ENCODE results near the gene PHKA2. TPM values are rescaled to one million over a fixed set of nuclear protein-coding genes. Genes with fewer than 3 reads are reported as not detected.
"Not testable (repeated sequence)": the region's sequence is repeated elsewhere in the genome, so short reads cannot be mapped to it uniquely, and the experiment has no call there.

PHKA2 gene
- polyA plus RNA-seq, 2 of the 4 experiments (the other 2 are of a cell fraction): 16.1 to 21.2 TPM

DNA sequence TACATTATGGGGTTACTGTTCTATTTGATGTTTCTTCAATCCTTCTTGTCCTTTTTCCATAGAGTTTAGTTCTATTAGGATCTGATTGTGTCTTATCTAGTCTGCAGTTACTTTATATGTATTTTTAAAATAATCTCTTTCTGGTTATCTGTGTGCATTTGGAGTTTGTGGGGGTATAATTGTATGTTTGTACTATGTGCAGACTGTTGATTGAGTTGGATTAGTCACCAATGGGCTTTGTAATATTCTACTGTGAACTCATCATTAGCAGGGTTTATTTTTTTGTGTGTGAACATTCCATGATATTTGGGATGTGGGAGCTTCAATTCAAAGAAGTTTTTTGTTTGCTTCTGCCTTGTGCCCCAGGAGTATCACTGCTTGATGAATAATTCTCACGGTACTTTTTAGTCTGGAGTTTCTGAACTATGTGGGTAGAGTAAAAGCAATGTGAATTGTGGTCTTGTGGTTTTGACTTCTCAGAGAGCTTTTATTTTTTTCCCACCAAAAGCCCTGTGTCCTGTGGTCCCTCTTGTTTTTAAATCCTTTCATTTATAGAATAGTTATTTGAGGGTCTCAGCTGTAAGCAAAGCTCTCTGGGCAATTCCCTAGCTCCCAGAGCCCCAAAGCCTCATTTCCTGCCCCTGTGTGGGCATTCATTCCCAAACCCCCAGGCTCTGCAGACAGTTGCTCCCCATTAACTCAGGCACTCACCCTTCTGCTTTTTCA, 127.8 kb downstream of the PHKA2 start:
- ChIA-PET POLR2A (no interaction called here), CTCF (interaction anchor here (1.5 kb wide), 1 partner anchor 29 kb away, joined by 3 read pairs; no protein-coding TSS in a partner anchor)
- DNase-seq (ENCODE audit: low read depth in 1 of 2, low spot score in 1 of 2) (no peak), ATAC-seq (no peak), FAIRE-seq (peak; percentile 93)
- Histone ChIP-seq H3K27ac (no peak overlapping the region), H3K9me3 (no peaks in the 10 kb centered on the region), H3K4me2 (no peak overlapping the region), H3K4me3 (no peak overlapping the region), H3K4me1 (no peaks in the 10 kb centered on the region)
- 57% methylated on average over 1 of the region's 1 CpG for WGBS (ENCODE audit: missing lambda C conversion rate)
- TF ChIP-seq RFX5 (IDR thresholded peaks at IDR 0.05): no peak
- no peak for TF ChIP-seq NR3C1 (IDR thresholded peaks at IDR 0.05)
- no peak for TF ChIP-seq FOSB (CRISPR knock-in tag; IDR thresholded peaks at IDR 0.05)
- TF ChIP-seq ZC3H11A (IDR thresholded peaks at IDR 0.05): no peak
- no peak for TF ChIP-seq ZFP36 (IDR thresholded peaks at IDR 0.05; ENCODE audit: borderline replicate concordance, partially characterized antibody)
- TF ChIP-seq RCOR1 (IDR thresholded peaks at IDR 0.05; ENCODE audit: low read depth, low read length): no peak
- no peak for TF ChIP-seq CEBPB (IDR thresholded peaks at IDR 0.05)
- TF ChIP-seq HDAC2 (IDR thresholded peaks at IDR 0.05): no peak
- no peak for TF ChIP-seq RAD21 (conservative IDR thresholded peaks at IDR 0.05 in 1 of 2, IDR thresholded peaks at IDR 0.05 in 1 of 2)
- no peak for TF ChIP-seq JUNB (IDR thresholded peaks at IDR 0.05)
- no peak for TF ChIP-seq MAX (IDR thresholded peaks at IDR 0.05)
- TF ChIP-seq HEYL (CRISPR knock-in tag; IDR thresholded peaks at IDR 0.05): no peak
- no peak for TF ChIP-seq ESRRA (IDR thresholded peaks at IDR 0.05; ENCODE audit: borderline replicate concordance, low read length)
- no peak for TF ChIP-seq EHF (CRISPR knock-in tag; IDR thresholded peaks at IDR 0.05)
- no peak for TF ChIP-seq CHD4 (IDR thresholded peaks at IDR 0.05; ENCODE audit: borderline replicate concordance)
- TF ChIP-seq, protein P1, sequence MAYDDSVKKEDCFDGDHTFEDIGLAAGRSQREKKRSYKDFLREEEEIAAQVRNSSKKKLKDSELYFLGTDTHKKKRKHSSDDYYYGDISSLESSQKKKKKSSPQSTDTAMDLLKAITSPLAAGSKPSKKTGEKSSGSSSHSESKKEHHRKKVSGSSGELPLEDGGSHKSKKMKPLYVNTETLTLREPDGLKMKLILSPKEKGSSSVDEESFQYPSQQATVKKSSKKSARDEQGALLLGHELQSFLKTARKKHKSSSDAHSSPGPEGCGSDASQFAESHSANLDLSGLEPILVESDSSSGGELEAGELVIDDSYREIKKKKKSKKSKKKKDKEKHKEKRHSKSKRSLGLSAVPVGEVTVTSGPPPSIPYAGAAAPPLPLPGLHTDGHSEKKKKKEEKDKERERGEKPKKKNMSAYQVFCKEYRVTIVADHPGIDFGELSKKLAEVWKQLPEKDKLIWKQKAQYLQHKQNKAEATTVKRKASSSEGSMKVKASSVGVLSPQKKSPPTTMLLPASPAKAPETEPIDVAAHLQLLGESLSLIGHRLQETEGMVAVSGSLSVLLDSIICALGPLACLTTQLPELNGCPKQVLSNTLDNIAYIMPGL (CRISPR knock-in tag; IDR thresholded peaks at IDR 0.05; ENCODE audit: borderline replicate concordance): no peak
- TF ChIP-seq, protein P2, sequence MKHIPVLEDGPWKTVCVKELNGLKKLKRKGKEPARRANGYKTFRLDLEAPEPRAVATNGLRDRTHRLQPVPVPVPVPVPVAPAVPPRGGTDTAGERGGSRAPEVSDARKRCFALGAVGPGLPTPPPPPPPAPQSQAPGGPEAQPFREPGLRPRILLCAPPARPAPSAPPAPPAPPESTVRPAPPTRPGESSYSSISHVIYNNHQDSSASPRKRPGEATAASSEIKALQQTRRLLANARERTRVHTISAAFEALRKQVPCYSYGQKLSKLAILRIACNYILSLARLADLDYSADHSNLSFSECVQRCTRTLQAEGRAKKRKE (CRISPR knock-in tag; IDR thresholded peaks at IDR 0.05; ENCODE audit: low read depth): no peak
- TF ChIP-seq NFE2L2 (conservative IDR thresholded peaks at IDR 0.05; ENCODE audit: low read length): no peak
- TF ChIP-seq MYC (IDR thresholded peaks at IDR 0.05; ENCODE audit: borderline replicate concordance, low read length): no peak
- no peak for TF ChIP-seq CHD2 (IDR thresholded peaks at IDR 0.05; ENCODE audit: low read length, partially characterized antibody)

GRCh38 chrX:18847901-18848300, 136.0 kb downstream of the PHKA2 start:
- ATAC-seq; H3K4me1 ChIP-seq; H3K4me3 ChIP-seq; POLR2A ChIA-PET; DNase-seq (ENCODE audit: low read depth in 1 of 2, low spot score in 1 of 2); FAIRE-seq; H3K9me3 ChIP-seq; H3K4me2 ChIP-seq; H3K27ac ChIP-seq: not testable (repeated sequence)
- CTCF ChIA-PET: interaction anchor here (1.0 kb wide), 1 partner anchor 38 kb away, joined by 3 read pairs; no protein-coding TSS in a partner anchor
- 27% methylated on average over 3 of the region's 3 CpGs for WGBS (ENCODE audit: missing lambda C conversion rate)

Small RNAs within 50 kb of the gene (small RNA-seq; reads per million reads assigned to genes)
- gene RN7SL48P: 0 reads per million in 6 experiments

Other genes starting within 250 kb of the PHKA2 start
- gene ADGRG2, start 138.4 kb upstream of the PHKA2 start, polyA plus RNA-seq (2011; rRNA removed): 8.5 and 10.3 TPM in 2 replicates
- gene ADGRG2, start 138.4 kb upstream of the PHKA2 start, polyA plus RNA-seq (2017; fragmentation: RNase III; extraction: RNeasy Plus Mini Kit Qiagen cat#74134 plus additional on column Dnase treatment): 4.4 to 5.2 TPM (median 4.8 TPM) in 3 replicates

Measured in A549 (cell line).